ENCODE measurements around the gene BTN1A1.

DNA sequence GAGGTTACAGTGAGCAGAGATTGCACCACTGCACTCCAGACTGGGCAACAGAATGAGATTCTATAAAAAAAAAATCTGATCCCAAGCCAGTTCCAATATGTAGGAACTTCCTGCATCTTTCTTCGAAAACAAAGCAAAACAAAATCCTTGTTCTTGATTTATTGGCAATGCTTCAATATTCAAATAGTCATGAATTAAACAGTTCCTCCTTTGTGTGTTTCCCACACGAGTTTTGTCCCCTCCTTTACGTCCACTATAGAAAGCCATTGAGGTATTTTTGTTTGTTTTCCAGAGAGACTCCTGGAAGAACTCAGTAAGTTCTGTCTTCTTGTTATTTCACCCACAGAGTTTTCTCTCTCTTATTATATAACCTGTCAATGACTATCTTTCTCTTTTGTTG is 7.6 kb downstream of the BTN1A1 start:
- TF ChIP-seq, protein P1, sequence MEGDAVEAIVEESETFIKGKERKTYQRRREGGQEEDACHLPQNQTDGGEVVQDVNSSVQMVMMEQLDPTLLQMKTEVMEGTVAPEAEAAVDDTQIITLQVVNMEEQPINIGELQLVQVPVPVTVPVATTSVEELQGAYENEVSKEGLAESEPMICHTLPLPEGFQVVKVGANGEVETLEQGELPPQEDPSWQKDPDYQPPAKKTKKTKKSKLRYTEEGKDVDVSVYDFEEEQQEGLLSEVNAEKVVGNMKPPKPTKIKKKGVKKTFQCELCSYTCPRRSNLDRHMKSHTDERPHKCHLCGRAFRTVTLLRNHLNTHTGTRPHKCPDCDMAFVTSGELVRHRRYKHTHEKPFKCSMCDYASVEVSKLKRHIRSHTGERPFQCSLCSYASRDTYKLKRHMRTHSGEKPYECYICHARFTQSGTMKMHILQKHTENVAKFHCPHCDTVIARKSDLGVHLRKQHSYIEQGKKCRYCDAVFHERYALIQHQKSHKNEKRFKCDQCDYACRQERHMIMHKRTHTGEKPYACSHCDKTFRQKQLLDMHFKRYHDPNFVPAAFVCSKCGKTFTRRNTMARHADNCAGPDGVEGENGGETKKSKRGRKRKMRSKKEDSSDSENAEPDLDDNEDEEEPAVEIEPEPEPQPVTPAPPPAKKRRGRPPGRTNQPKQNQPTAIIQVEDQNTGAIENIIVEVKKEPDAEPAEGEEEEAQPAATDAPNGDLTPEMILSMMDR (IDR thresholded peaks at IDR 0.05), result no peak
- TF ChIP-seq HDAC2 (IDR thresholded peaks at IDR 0.05), result no peak
- TF ChIP-seq, protein P2, sequence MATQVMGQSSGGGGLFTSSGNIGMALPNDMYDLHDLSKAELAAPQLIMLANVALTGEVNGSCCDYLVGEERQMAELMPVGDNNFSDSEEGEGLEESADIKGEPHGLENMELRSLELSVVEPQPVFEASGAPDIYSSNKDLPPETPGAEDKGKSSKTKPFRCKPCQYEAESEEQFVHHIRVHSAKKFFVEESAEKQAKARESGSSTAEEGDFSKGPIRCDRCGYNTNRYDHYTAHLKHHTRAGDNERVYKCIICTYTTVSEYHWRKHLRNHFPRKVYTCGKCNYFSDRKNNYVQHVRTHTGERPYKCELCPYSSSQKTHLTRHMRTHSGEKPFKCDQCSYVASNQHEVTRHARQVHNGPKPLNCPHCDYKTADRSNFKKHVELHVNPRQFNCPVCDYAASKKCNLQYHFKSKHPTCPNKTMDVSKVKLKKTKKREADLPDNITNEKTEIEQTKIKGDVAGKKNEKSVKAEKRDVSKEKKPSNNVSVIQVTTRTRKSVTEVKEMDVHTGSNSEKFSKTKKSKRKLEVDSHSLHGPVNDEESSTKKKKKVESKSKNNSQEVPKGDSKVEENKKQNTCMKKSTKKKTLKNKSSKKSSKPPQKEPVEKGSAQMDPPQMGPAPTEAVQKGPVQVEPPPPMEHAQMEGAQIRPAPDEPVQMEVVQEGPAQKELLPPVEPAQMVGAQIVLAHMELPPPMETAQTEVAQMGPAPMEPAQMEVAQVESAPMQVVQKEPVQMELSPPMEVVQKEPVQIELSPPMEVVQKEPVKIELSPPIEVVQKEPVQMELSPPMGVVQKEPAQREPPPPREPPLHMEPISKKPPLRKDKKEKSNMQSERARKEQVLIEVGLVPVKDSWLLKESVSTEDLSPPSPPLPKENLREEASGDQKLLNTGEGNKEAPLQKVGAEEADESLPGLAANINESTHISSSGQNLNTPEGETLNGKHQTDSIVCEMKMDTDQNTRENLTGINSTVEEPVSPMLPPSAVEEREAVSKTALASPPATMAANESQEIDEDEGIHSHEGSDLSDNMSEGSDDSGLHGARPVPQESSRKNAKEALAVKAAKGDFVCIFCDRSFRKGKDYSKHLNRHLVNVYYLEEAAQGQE (IDR thresholded peaks at IDR 0.05), result no peak
- no peak for TF ChIP-seq NPAS2 (CRISPR knock-in tag; IDR thresholded peaks at IDR 0.05; ENCODE audit: borderline replicate concordance)
- TF ChIP-seq, protein P3, sequence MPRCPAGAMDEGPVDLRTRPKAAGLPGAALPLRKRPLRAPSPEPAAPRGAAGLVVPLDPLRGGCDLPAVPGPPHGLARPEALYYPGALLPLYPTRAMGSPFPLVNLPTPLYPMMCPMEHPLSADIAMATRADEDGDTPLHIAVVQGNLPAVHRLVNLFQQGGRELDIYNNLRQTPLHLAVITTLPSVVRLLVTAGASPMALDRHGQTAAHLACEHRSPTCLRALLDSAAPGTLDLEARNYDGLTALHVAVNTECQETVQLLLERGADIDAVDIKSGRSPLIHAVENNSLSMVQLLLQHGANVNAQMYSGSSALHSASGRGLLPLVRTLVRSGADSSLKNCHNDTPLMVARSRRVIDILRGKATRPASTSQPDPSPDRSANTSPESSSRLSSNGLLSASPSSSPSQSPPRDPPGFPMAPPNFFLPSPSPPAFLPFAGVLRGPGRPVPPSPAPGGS (IDR thresholded peaks at IDR 0.05), result no peak
- TF ChIP-seq RAD21 (conservative IDR thresholded peaks at IDR 0.05 in 1 of 2, IDR thresholded peaks at IDR 0.05 in 1 of 2), result no peak
- TF ChIP-seq EHMT2 (IDR thresholded peaks at IDR 0.05; ENCODE audit: low read depth), result no peak
- TF ChIP-seq JUN (IDR thresholded peaks at IDR 0.05), result no peak
- no peak for TF ChIP-seq POLR2A (IDR thresholded peaks at IDR 0.05; ENCODE audit: low read length)
